ENCODE data around the gene LPO. TPM values are rescaled to one million over a fixed set of nuclear protein-coding genes. Genes with fewer than 3 reads are reported as not detected.
A peak's percentile ranks its signal among the peaks of the same experiment; 100 is the strongest.

The LPO gene
- total RNA-seq, 2 donors from 2014 or later = not detected

- Mint-ChIP-seq H3K4me1 (ENCODE audit: low read depth in 2 of 2) (peaks cover 11 to 12% of the 10 kb centered on the region in 2 donors), H3K4me3 (no peak overlapping the region), H3K27me3 (no peaks in the 10 kb centered on the region), H3K36me3 (no peaks in the 10 kb centered on the region), H3K27ac (no peak overlapping the region), H3K9me3 (no peaks in the 10 kb centered on the region)
- no peak for DNase-seq (ENCODE audit: low spot score)
- ATAC-seq = peak in 1 of 2 donors; percentile 3
Observed at GRCh38 chr17:58302919-58303585, 64.7 kb downstream of the LPO start.

GRCh38 chr17:58303971-58304749 is 65.8 kb downstream of the LPO start:
- H3K27me3 Mint-ChIP-seq = no peaks in the 10 kb centered on the region
- H3K9me3 Mint-ChIP-seq = no peaks in the 10 kb centered on the region
- H3K27ac Mint-ChIP-seq = no peak overlapping the region
- DNase-seq (ENCODE audit: low spot score) (no peak), ATAC-seq (peak; percentile 65 to 74)
- peaks cover 11 to 14% of the 10 kb centered on the region in 2 donors for H3K4me1 Mint-ChIP-seq (ENCODE audit: low read depth in 2 of 2)
- H3K36me3 Mint-ChIP-seq = no peaks in the 10 kb centered on the region
- no peak overlapping the region for H3K4me3 Mint-ChIP-seq

DNA sequence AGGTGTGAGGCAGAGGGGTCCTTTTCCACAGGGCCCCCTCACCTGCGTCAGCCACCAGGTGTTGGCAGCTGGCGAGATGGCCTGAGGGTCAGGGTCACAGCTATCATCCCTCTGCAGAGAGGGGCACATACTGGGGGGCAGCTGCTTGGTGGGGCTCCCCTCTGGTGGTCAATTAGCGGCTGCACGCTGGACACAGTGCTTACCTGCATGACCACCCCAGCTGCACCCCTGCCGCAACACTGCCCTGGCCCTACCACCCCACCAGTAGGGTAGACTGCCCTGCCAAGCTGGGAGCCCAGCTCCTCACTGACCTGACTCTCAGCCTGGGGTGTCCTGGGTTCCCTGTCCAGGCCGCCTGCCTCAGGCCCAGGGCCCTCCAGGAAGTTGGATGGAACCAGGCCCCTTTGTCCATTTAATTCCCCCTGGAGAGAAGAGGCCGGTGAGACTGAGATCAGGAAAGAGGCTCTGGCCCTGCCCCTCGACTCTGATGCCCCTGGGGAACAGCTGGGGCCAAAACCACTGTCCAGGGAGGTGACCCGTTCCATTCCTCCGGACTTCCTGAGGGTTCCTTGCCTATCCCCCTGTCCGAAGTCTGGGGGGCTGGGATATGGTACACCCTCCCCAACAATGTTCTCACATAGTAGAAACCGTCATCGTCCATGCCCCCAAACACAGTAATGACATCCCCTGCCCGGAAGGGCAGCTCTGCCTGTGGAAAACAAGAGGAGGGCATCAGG is 66.5 kb downstream of the LPO start:
- no peak overlapping the region for H3K4me3 Mint-ChIP-seq
- H3K36me3 Mint-ChIP-seq = no peaks in the 10 kb centered on the region
- no peak for DNase-seq (ENCODE audit: low spot score)
- no peaks in the 10 kb centered on the region for H3K27me3 Mint-ChIP-seq
- H3K9me3 Mint-ChIP-seq = no peaks in the 10 kb centered on the region
- no peak overlapping the region for H3K27ac Mint-ChIP-seq
- H3K4me1 Mint-ChIP-seq (ENCODE audit: low read depth in 2 of 2) = peaks cover 11 to 14% of the 10 kb centered on the region in 2 donors
- ATAC-seq = no peak

GRCh38 chr17:58305626-58306025 is 67.2 kb downstream of the LPO start:
- Mint-ChIP-seq H3K36me3 (no peaks in the 10 kb centered on the region), H3K4me3 (no peak overlapping the region), H3K4me1 (ENCODE audit: low read depth in 2 of 2) (peaks cover 4 to 15% of the 10 kb centered on the region in 2 donors), H3K9me3 (no peaks in the 10 kb centered on the region), H3K27me3 (no peaks in the 10 kb centered on the region), H3K27ac (peak overlapping the region in 1 of 2 donors; percentile 47)
- DNase-seq (ENCODE audit: low spot score) (no peak), ATAC-seq (no peak)

DNA sequence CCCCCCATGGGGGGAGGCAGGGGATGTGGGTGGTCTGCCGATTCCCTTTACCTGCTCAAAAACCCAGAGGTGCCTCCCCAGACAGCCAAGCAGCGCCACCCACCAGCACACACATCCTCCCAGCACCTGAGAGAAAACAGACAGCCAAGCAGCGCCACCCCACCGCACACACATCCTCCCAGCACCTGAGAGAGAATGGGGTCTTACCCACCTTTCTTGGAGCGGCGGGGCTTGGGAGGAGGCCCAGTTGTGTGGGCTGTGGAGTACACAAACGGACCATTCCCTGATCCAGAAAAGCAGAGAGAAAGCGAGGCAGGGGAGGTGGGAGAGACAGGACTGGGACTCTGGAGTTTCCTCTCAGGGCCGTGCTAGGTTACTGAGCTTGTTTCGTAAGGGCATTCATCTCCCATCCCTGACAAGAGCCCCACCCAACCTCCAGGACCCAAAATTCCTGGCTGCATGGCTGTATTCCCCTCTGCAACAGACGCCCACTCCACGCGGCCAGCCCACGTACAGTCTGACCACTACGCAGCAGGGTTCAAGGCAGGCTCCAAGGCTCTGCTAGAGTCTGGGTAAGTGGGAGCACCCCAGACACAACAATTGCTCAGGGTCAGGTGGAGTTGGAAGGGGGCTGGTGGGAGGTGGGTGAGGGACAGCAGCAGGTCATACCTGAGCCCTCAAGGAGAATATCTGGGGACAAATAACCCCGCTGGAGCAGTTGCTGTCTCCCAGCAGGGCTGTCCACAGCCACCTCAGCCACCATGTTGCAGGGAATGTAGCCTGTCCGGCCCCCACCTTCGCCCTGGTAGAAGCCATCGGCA is 68.0 kb downstream of the LPO start:
- no peak for ATAC-seq
- Mint-ChIP-seq H3K4me1 (ENCODE audit: low read depth in 2 of 2) (peaks cover 0 to 13% of the 10 kb centered on the region in 2 donors), H3K27me3 (no peaks in the 10 kb centered on the region)

GRCh38 chr17:58307468-58308172 is 69.2 kb downstream of the LPO start:
- Mint-ChIP-seq H3K4me3 (no peak overlapping the region), H3K9me3 (no peaks in the 10 kb centered on the region), H3K36me3 (no peaks in the 10 kb centered on the region), H3K4me1 (ENCODE audit: low read depth in 2 of 2) (peaks cover 0 to 13% of the 10 kb centered on the region in 2 donors), H3K27me3 (no peaks in the 10 kb centered on the region), H3K27ac (peak overlapping the region in 1 of 2 donors; percentile 62)
- DNase-seq (ENCODE audit: low spot score) (no peak), ATAC-seq (no peak)

More for the DNA sequence above, 68.0 kb downstream of the LPO start:
- no peak for DNase-seq (ENCODE audit: low spot score)
- no peaks in the 10 kb centered on the region for H3K9me3 Mint-ChIP-seq
- no peaks in the 10 kb centered on the region for H3K36me3 Mint-ChIP-seq
- peak overlapping the region in 1 of 2 donors; percentile 47 for H3K27ac Mint-ChIP-seq
- no peak overlapping the region for H3K4me3 Mint-ChIP-seq

DNA sequence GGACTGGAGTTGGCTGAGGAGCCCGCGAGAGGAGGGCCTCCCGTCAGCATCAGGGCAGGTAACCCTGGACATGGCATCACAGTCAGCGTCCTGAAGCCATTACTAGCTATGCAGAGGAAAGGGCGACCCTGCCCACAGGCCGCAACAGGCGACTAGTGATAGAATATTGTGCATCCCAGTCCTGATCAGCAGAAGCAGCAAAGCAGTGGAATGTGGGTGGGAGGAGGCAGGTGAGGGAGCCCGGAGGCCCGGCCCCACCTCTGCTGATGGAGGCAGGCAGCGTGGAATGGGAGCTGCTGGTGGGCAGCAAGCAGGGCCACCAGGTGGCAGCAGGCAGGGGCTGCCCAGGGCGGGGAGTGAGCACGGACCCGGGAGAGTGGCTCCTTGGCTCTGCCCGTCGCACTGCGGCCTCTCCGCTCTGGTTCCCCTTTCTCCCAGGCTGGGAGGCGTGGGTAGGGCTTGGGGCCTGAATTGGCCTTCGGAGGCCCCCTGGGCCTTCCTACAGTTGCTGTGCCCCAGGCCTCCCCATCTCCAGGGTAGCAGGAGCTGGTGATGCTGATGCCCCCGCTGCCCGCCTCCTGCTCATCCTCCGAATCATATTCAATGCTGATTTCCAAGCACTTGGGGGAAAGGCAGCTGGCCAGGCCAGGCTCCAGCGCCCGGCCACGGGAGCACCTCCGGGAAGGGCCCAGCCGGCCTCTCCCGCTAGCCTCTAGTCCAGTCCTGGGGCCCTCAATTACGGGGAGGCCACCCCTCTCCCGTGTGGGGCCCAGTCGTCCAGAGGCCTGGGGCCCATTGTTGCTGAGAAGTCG is 70.0 kb downstream of the LPO start:
- H3K27me3 Mint-ChIP-seq = no peaks in the 10 kb centered on the region
- no peak overlapping the region for H3K27ac Mint-ChIP-seq
- ATAC-seq (no peak), DNase-seq (ENCODE audit: low spot score) (no peak)
- H3K36me3 Mint-ChIP-seq = no peaks in the 10 kb centered on the region
- H3K4me3 Mint-ChIP-seq = no peak overlapping the region
- H3K9me3 Mint-ChIP-seq = no peaks in the 10 kb centered on the region
- peaks cover 0 to 13% of the 10 kb centered on the region in 2 donors for H3K4me1 Mint-ChIP-seq (ENCODE audit: low read depth in 2 of 2)

- H3K27me3 Mint-ChIP-seq = no peaks in the 10 kb centered on the region
- no peak overlapping the region for H3K4me3 Mint-ChIP-seq
- DNase-seq (ENCODE audit: low spot score) = no peak
- no peaks in the 10 kb centered on the region for H3K9me3 Mint-ChIP-seq
- ATAC-seq = no peak
- peaks cover 7% of the 10 kb centered on the region for H3K36me3 Mint-ChIP-seq
- H3K4me1 Mint-ChIP-seq (ENCODE audit: low read depth in 2 of 2) = peaks cover 3 to 16% of the 10 kb centered on the region in 2 donors
- peak overlapping the region in 1 of 2 donors; percentile 60 for H3K27ac Mint-ChIP-seq
Observed at GRCh38 chr17:58308985-58309917, 70.9 kb downstream of the LPO start.

- no peak for ATAC-seq
- peaks cover 13% of the 10 kb centered on the region for H3K36me3 Mint-ChIP-seq
Observed at GRCh38 chr17:58309918-58310259, 71.5 kb downstream of the LPO start.

DNA sequence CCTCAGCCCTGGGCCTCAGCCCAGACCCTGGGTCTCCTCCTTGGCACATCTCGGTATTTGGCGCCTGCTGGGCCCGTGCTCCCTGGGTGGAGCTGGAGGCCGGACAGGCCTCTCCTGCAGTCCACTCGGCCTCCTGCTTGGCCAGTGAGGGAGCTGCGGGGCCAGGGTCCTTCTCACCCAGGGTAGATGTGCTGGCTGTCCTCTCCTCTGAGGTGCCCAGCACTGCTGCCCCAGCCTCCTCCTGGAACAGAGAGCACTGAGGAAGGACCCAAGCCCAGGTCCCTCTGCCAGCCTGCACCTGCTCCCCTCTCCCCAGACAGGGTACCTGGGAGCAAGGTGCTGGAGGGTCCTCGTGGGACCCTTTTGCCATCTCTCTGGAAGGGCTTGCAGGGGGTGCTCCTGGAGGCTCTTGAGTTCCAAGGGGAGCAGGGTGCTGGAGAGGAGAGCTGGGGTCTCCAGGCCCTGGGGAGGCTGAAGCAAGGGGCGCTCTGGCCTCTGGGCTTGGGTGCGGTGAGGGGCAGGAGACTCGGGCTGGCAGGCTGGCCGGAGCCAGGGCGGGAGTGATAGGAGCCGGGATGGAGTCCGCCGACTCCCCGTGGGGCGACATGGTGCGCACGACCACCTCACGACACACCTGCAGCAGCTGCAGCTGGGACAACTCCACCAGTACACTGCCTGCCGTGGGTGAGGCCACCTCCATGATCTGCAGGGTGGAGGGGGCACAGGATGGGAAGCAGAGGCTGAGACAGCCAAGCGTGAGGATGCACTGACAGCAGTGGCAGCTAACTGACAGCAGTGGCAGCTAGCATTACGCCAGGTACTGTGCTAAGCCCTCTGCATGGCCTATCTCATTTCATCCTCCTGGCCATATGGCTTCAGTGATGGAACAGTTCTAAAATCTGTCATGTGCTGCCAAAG is 72.4 kb downstream of the LPO start:
- Mint-ChIP-seq H3K4me3 (no peak overlapping the region), H3K36me3 (peaks cover 13% of the 10 kb centered on the region), H3K9me3 (no peaks in the 10 kb centered on the region), H3K4me1 (ENCODE audit: low read depth in 2 of 2) (peaks cover 8 to 21% of the 10 kb centered on the region in 2 donors), H3K27ac (no peak overlapping the region), H3K27me3 (no peaks in the 10 kb centered on the region)
- DNase-seq (ENCODE audit: low spot score) = no peak
- ATAC-seq = peak in 1 of 2 donors; percentile 7

More at GRCh38 chr17:58309918-58310259, 71.5 kb downstream of the LPO start:
- Mint-ChIP-seq H3K27ac (no peak overlapping the region), H3K4me1 (ENCODE audit: low read depth in 2 of 2) (peaks cover 4 to 16% of the 10 kb centered on the region in 2 donors), H3K27me3 (no peaks in the 10 kb centered on the region), H3K4me3 (no peak overlapping the region), H3K9me3 (no peaks in the 10 kb centered on the region)
- DNase-seq (ENCODE audit: low spot score) = no peak
